Measurements from ENCODE around the gene ZNF136.

GRCh38 chr19:12163826-12164225, 930 bp downstream of the ZNF136 start:
- TF ChIP-seq CTCF (IDR thresholded peaks at IDR 0.05) (no peak), POLR2AphosphoS5 (IDR thresholded peaks at IDR 0.05) (no peak), POLR2A (IDR thresholded peaks at IDR 0.05) (no peak)

Data from upper lobe of left lung (tissue), 4 donors.